ENCODE measurements around the gene USP32. TPM values are rescaled to one million over a fixed set of nuclear protein-coding genes. Genes with fewer than 3 reads are reported as not detected.
A peak's percentile ranks its signal among the peaks of the same experiment; 100 is the strongest.

USP32 gene
- total RNA-seq, 1 experiment from 2014 or later: 34.9 TPM

- DNase-seq (ENCODE audit: extremely low read depth, low read depth): no peak
Measured at GRCh38 chr17:60161598-60162330, 230.2 kb downstream of the USP32 start.

- no peak for DNase-seq (ENCODE audit: extremely low read depth, low read depth)
Measured at GRCh38 chr17:60160829-60161501, 231.0 kb downstream of the USP32 start.

DNA sequence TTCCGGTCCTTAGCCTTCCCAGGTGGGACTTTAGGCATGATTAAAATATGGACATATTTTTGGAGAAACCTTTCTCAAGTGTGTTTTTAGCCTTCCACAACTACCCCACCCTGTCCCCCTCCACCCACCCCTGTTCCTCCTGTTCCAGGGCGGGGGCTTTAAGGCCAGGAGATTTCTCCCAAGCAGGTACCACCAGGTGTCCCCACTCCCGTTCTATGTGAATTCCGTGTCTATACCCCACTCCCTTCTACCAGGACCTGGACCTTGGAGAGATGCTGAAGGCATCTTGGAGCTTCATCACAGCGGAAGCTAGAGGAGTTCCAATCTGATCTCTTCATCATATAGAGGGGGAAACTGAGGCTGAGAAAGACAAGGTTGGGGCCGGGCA is 232.5 kb downstream of the USP32 start:
- DNase-seq (ENCODE audit: extremely low read depth, low read depth): no peak

DNA sequence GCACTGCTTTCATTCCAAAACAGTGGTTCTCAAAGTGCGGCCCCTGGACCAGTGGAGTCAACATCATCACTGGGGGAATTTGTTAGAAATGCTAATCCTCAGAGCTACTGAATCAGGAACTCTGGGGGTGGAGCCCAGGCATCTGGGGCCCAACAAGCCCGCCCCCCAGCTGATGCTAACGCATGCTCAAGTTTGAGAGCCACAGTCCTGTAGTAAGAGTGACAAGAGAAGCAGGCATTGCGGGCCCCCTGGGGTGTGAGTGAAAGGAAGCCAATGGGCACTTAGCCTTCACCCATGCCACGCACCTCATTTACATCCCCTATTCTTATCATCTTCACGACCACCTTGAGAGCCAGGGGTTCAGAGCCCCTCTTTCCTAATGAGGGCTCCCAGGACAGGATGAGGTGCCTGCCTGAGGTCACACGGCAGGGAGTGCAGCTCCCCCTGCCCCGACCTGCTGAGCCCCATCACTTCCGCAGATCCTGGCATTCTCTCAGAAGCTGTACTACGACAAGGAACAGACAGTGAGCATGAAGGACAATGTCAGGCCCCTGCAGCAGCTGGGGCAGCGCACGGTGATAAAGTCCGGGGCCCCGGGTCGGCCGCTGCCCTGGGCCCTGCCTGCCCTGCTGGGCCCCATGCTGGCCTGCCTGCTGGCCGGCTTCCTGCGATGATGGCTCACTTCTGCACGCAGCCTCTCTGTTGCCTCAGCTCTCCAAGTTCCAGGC is 233.0 kb downstream of the USP32 start:
- DNase-seq (ENCODE audit: extremely low read depth, low read depth): no peak

DNA sequence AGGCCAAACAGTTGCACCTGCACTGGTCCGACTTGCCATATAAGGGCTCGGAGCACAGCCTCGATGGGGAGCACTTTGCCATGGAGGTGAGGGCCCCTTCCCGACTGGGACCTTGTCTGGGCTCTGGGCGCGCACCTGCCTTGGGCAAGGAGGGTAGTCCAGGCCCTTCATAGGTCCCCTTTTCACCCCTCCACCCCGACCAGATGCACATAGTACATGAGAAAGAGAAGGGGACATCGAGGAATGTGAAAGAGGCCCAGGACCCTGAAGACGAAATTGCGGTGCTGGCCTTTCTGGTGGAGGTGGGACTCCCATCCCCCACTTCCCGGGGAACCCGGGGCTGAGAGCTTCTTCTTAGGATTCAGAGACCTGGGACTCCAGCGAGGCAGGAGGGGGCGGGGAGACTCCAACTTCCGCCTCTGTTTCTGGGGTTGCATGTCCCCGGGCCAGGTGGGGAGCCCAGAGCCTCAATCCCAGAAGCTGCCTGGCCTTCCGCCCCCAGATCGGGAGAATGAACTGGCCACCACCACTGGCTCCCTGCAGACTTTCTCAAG is 234.4 kb downstream of the USP32 start:
- DNase-seq (ENCODE audit: extremely low read depth, low read depth): no peak

- no peak for DNase-seq (ENCODE audit: extremely low read depth, low read depth)
Measured at GRCh38 chr17:60156746-60157145, 235.2 kb downstream of the USP32 start.

DNA sequence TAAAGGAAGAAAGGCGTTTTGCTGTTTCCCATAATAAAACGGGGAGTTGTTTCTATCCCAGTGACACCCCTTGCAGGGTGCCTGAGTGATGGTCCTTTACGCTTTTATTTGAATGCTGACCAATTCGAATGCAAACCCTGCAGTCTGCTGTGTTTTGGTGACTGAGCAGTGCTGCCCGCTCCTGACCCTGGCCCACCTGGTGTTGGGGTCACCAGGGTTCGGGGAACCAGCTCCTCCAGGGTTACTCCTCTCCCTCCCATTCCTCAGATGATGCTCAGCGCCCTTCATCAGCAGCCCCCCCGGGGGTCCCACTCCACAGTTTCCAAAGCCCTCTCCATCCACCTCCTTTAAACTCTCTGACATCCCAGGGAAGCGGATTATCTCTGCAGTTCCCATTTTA is 236.1 kb downstream of the USP32 start:
- DNase-seq (ENCODE audit: extremely low read depth, low read depth): no peak

- no peak for DNase-seq (ENCODE audit: extremely low read depth, low read depth)
Measured at GRCh38 chr17:60155427-60155814, 236.5 kb downstream of the USP32 start.

- no peak for DNase-seq (ENCODE audit: extremely low read depth, low read depth)
Measured at GRCh38 chr17:60154616-60155426, 237.1 kb downstream of the USP32 start.

DNA sequence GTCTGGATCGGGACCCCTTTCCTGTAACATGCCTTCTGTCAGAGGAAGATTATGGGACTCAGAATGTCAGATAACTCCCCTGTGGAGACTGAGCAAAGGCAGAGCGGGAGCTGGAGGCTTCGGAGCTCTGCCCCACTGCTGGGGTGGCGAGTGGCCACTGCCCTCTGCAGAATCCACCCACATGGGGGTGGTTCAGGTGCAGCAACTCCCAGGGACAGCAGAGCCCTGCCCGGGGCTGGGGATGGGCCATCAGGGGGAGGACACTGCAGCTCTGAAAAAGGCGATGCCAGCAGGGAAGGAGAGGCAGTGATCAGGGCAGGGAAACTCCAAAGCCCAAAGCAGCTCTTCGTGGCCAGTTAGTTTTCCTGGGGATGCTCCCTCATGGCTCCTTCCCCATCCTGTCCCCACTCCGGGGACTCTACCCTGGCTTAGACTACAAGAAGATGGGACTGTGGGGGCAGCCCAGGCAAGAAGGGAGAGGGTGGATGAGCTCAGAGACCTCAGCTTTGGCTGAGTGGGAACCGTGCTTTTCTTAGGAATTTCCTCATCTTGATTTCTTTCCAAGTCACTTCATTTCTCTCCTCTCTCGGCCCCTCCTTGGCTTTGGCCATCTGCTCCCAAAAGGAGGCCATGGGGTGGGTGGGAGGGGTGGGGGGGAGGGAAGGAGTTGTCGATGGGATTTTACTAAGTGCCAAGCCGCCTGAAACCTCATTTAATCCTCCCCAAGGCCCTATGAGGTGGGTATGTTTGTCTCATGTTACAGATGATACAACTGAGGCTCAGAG is 238.1 kb downstream of the USP32 start:
- no peak for DNase-seq (ENCODE audit: extremely low read depth, low read depth)

DNA sequence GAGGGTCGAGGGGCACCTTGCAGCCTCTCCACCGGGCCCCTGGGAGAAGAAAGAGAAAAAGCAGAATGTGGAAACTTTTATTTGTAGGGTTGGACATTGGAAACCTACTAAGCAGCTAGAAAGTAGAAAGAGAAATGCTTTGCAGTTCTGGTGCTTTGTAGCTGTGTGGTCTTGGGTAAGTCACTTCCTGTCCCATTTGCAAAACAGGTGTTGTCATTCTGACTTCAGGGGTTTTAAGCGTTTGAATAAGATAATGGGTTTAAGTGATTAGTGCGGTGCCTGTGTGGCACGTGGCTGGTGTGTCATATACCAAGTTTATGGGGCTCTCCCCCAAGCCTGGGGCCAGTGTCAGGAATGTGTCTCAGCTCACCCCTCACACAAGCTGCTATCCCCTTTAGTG is 240.6 kb downstream of the USP32 start:
- DNase-seq (ENCODE audit: extremely low read depth, low read depth): no peak

- DNase-seq (ENCODE audit: extremely low read depth, low read depth): no peak
Measured at GRCh38 chr17:60149691-60150582, 242.0 kb downstream of the USP32 start, which contains the start of gene CA4. Gene CA4 (plus strand): TSS chr17:60149973. CDS start chr17:60150035, 62 bp downstream.

GRCh38 chr17:60148373-60148772 is 243.6 kb downstream of the USP32 start:
- DNase-seq (ENCODE audit: extremely low read depth, low read depth): no peak

GRCh38 chr17:60147553-60148223 is 244.2 kb downstream of the USP32 start:
- no peak for DNase-seq (ENCODE audit: extremely low read depth, low read depth)

GRCh38 chr17:60146206-60146605 is 245.7 kb downstream of the USP32 start:
- DNase-seq (ENCODE audit: extremely low read depth, low read depth): no peak

DNA sequence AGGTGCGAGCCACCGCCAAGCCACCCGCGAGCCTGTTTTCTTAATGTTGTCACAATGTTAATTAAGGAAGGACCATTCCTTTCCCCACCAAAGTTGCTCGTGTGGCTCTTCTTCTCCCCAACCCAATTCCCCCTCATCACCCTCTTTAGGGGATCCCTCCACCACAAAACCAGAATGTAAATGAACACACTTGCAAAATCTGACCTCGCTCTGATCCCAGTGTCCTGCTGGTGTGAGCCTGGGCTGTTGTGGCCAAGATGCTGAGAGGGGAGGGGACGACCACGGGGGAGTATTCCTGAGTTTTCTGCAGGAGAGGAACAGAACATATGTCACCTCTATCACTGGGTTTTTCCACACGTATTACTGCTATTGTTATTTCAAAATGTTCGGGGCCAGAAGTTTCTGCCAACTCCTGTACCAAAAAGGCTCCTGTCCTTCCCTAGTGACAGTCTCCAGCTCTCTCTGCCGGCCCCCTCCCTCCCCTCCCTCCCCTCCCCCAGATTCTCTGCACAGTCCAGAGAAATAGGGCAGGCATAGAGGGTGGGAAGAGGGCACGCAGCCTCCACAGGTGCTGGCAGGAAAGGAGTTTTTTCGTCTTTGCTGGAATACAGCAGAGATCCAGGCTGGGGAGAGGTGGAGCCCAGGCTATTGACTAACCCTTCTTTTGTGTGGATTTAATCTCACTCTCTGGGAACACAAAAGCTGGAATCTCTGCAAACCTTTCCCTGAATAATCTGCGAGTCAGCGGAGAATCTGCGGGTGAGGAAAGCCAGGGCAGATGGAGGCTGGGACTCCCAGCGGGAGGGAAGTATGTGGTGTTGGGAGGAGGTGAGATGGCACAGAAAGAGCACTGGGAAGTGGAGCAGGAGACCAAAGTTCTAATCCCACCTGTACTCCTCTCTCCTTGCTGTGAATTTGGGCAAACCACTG is 246.7 kb downstream of the USP32 start:
- no peak for DNase-seq (ENCODE audit: extremely low read depth, low read depth)

DNA sequence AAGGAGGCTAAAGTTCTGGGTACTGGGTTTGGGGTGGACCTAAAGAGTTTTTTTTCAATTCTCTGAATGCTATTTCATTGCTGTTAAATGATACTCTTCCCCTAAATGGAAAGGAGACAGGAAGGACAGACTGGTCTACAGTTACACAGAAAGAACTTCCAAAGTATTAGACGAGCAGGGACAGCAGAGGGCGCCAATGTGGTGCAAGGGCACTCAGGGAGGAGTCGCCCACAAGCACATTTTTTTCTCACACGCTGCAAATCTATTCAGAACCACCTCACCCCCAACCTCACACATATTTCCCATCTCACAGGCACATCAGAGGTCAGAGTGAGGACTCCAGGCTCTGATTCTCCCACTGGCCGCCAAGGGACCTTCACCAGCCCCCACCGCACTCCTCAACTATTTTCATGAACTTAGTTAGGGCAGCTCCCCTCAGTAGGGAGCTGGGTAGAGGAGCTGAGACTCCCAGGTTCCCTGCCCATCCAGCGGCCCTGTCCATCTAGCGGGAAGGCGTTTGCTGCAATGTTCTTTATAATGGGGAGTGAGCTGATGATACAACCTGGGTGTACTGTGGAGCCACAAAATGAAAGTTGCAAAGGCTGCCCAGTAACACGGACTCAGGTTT is 248.9 kb downstream of the USP32 start:
- DNase-seq (ENCODE audit: extremely low read depth, low read depth): peak; percentile 80
